Astrocyte of the spinal cord (primary cell): ENCODE results near the gene CCDC78.
"Not testable (repeated sequence)": the region's sequence is repeated elsewhere in the genome, so short reads cannot be mapped to it uniquely, and the experiment has no call there.

Source experiments
- DNase-seq: peaks from one replicate; pipeline ENCODE4 v3.0.0; 2011; ENCODE audit warnings: low read depth, low spot score
- H3K4me3 ChIP-seq: 2 replicates; pipeline ENCODE4 v1.5.1; 2011; ENCODE audit warnings: low read depth, mild to moderate bottlenecking, low read length, moderate library complexity
- CTCF ChIP-seq: IDR thresholded peaks from 2 replicates; pipeline ENCODE4 v1.5.1; 2012; ENCODE audit warnings: low read depth, mild to moderate bottlenecking, low read length, inconsistent platforms
- in situ Hi-C: cut with HindIII; loops from 2 replicates; pipeline ENCODE4 v1.10.0; 2017; ENCODE audit warnings: low sequenced_read_pairs

The CCDC78 gene

GRCh38 chr16:743794-744500, 17.7 kb upstream of the CCDC78 start:
- no peak for DNase-seq
- peak; percentile 6 for TF ChIP-seq CTCF
- in situ Hi-C loops: no loop called here
- H3K4me3 ChIP-seq: no peak overlapping the region

- DNase-seq, H3K4me3 ChIP-seq, in situ Hi-C loops: not testable (repeated sequence)
Observed at GRCh38 chr16:742894-743293, 16.7 kb upstream of the CCDC78 start.

- H3K4me3 ChIP-seq: no peak overlapping the region
- DNase-seq: no peak
- no peak for TF ChIP-seq CTCF
- in situ Hi-C loops: no loop called here
Observed at GRCh38 chr16:741986-742629, 15.9 kb upstream of the CCDC78 start.

- H3K4me3 ChIP-seq: peak within 1 kb of the TSS; percentile 84
- peak; percentile 78 for TF ChIP-seq CTCF
- in situ Hi-C loops: no loop called here
Observed at GRCh38 chr16:740764-741505, 14.7 kb upstream of the CCDC78 start, which contains the start of gene CIAO3. TSS of gene CIAO3 (minus strand) at chr16:740997. CDS start at chr16:740985, 12 bp downstream.

GRCh38 chr16:740459-740763, 14.2 kb upstream of the CCDC78 start:
- H3K4me3 ChIP-seq: peak overlapping the region; percentile 84
- no peak for DNase-seq
- no peak for TF ChIP-seq CTCF
- in situ Hi-C loops: no loop called here

More at GRCh38 chr16:740764-741505, 14.7 kb upstream of the CCDC78 start, which contains the start of gene CIAO3:
- peak; percentile 87 for DNase-seq

- no peak for TF ChIP-seq CTCF
- no peak for DNase-seq
- peak overlapping the region; percentile 84 for H3K4me3 ChIP-seq
- in situ Hi-C loops: no loop called here
Observed at GRCh38 chr16:739560-740458, 13.6 kb upstream of the CCDC78 start.
